ENCODE results near the gene AGBL4.
A peak's percentile ranks its signal among the peaks of the same experiment; 100 is the strongest.
"Not testable (repeated sequence)": the region's sequence is repeated elsewhere in the genome, so short reads cannot be mapped to it uniquely, and the experiment has no call there.

The AGBL4 gene

GRCh38 chr1:50023292-50024159, at the start of gene AGBL4:
Gene AGBL4 (minus strand): TSS chr1:50023954.
- peak; percentile 16 to 71 for DNase-seq

GRCh38 chr1:50066806-50067205, 43.1 kb upstream of the AGBL4 start:
- DNase-seq, result no peak

- no peak for DNase-seq
Measured at GRCh38 chr1:50060279-50060678, 36.5 kb upstream of the AGBL4 start.

GRCh38 chr1:50048791-50049190, 25.0 kb upstream of the AGBL4 start:
- no peak for DNase-seq

- no peak for DNase-seq
Measured at GRCh38 chr1:50047916-50048694, 24.4 kb upstream of the AGBL4 start.

GRCh38 chr1:50038237-50038809, 14.6 kb upstream of the AGBL4 start:
- DNase-seq, result no peak

- no peak for DNase-seq
Measured at GRCh38 chr1:50027794-50028193, 4.0 kb upstream of the AGBL4 start.

GRCh38 chr1:49995734-49996133, 28.0 kb downstream of the AGBL4 start:
- DNase-seq, result no peak

GRCh38 chr1:49971088-49971487, 52.7 kb downstream of the AGBL4 start:
- DNase-seq, result no peak

- DNase-seq, result no peak
Measured at GRCh38 chr1:49951385-49951784, 72.4 kb downstream of the AGBL4 start.

GRCh38 chr1:49915301-49915700, 108.5 kb downstream of the AGBL4 start:
- not testable (repeated sequence) for DNase-seq

GRCh38 chr1:49906365-49906764, 117.4 kb downstream of the AGBL4 start:
- no peak for DNase-seq

GRCh38 chr1:49864581-49864980, 159.2 kb downstream of the AGBL4 start:
- peak in 1 of 2 experiments; percentile 11 for DNase-seq

GRCh38 chr1:49854741-49855140, 169.0 kb downstream of the AGBL4 start:
- no peak for DNase-seq

GRCh38 chr1:49842596-49842995, 181.2 kb downstream of the AGBL4 start:
- no peak for DNase-seq

- no peak for DNase-seq
Measured at GRCh38 chr1:49841767-49842166, 182.0 kb downstream of the AGBL4 start.

- no peak for DNase-seq
Measured at GRCh38 chr1:49824261-49824660, 199.5 kb downstream of the AGBL4 start.

- DNase-seq, result no peak
Measured at GRCh38 chr1:49817681-49818080, 206.1 kb downstream of the AGBL4 start.

- not testable (repeated sequence) for DNase-seq
Measured at GRCh38 chr1:49787013-49787412, 236.7 kb downstream of the AGBL4 start.

- DNase-seq, result peak in 1 of 2 experiments; percentile 19
Measured at GRCh38 chr1:49765034-49765433, 258.7 kb downstream of the AGBL4 start.

- DNase-seq, result not testable (repeated sequence)
Measured at GRCh38 chr1:49738118-49738517, 285.6 kb downstream of the AGBL4 start.

- DNase-seq, result no peak
Measured at GRCh38 chr1:49728377-49728776, 295.4 kb downstream of the AGBL4 start.

GRCh38 chr1:49723662-49724061, 300.1 kb downstream of the AGBL4 start:
- DNase-seq, result no peak
